Measurements from ENCODE around the gene PANX2. TPM values are rescaled to one million over a fixed set of nuclear protein-coding genes. Genes with fewer than 3 reads are reported as not detected.

Gene PANX2
- total RNA-seq, 1 donor, result under 0.01 TPM

GRCh38 chr22:50218996-50219727 is 48.6 kb downstream of the PANX2 start:
- Histone ChIP-seq H3K36me3 (ENCODE audit: insufficient read depth, low read length) (peaks cover 64% of the 10 kb centered on the region), H4K20me1 (ENCODE audit: insufficient read depth, low read length) (peaks cover 20% of the 10 kb centered on the region), H2AFZ (ENCODE audit: low read length) (no peak overlapping the region)

DNA sequence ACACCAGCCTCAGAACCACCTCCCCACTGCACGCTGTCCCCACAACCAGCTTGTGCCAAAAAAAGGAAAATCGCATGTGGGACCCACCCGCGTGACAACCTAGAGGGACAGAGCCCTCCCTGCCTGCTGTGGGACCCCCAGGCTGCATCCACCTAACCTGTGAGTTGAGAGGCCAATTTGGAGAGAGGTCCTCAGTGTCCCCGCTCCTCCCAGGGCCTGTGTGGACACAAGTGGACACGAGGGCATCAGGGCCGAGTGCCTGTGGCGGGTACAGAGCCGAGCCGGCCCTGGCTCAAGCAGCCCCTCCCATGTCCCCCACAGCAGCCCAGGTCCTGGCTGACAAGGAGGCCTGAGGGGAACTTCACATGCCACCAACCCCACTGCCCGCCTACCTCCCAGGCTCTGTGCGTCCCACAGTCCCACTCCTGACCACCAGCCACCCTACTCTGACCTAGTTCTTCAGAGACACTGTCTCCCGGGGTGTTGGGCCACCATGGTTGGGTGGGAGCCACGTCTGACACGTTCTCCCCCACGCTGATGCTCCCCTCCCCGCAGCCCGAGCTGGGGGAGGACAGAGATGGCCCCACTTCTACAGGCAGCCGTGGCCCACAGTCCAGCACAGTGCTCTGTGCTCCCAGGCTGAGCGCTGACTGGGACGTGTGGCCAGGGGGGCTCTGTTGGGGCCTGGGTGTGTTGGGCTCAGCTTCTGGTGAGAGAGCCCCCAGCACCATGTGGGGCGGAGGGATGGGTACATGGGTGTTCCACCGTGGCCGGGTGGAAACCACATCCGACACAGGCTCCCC is 49.5 kb downstream of the PANX2 start:
- no peak overlapping the region for H3K4me2 ChIP-seq (ENCODE audit: insufficient read depth, low read length)
- H3K27me3 ChIP-seq (ENCODE audit: insufficient read depth, low read length), result no peaks in the 10 kb centered on the region
- no peaks in the 10 kb centered on the region for H3K9me3 ChIP-seq (ENCODE audit: low read depth, low read length)
- peaks cover 62% of the 10 kb centered on the region for H3K36me3 ChIP-seq (ENCODE audit: insufficient read depth, low read length)
- no peak overlapping the region for H3K27ac ChIP-seq (ENCODE audit: low read depth, low read length)
- H3K4me3 ChIP-seq (ENCODE audit: insufficient read depth, low read length), result no peak overlapping the region
- peaks cover 4% of the 10 kb centered on the region for H3K79me2 ChIP-seq (ENCODE audit: insufficient read depth, low read length)
- peak; percentile 77 for DNase-seq (ENCODE audit: insufficient read length, low spot score, missing footprints)
- H3K4me1 ChIP-seq (ENCODE audit: insufficient read depth, low read length), result no peaks in the 10 kb centered on the region
- H4K20me1 ChIP-seq (ENCODE audit: insufficient read depth, low read length), result peaks cover 17% of the 10 kb centered on the region
- TF ChIP-seq CTCF (IDR thresholded peaks at IDR 0.05; ENCODE audit: extremely low read depth, low read depth, low read length), result no peak
- H2AFZ ChIP-seq (ENCODE audit: low read length), result no peak overlapping the region

More at GRCh38 chr22:50218996-50219727, 48.6 kb downstream of the PANX2 start:
- Histone ChIP-seq H3K79me2 (ENCODE audit: insufficient read depth, low read length) (peaks cover 10% of the 10 kb centered on the region), H3K4me2 (ENCODE audit: insufficient read depth, low read length) (no peak overlapping the region), H3K27me3 (ENCODE audit: insufficient read depth, low read length) (no peaks in the 10 kb centered on the region), H3K9me3 (ENCODE audit: low read depth, low read length) (no peaks in the 10 kb centered on the region), H3K27ac (ENCODE audit: low read depth, low read length) (no peak overlapping the region), H3K4me1 (ENCODE audit: insufficient read depth, low read length) (no peaks in the 10 kb centered on the region), H3K4me3 (ENCODE audit: insufficient read depth, low read length) (no peak overlapping the region)
- TF ChIP-seq CTCF (IDR thresholded peaks at IDR 0.05; ENCODE audit: extremely low read depth, low read depth, low read length), result no peak
- DNase-seq (ENCODE audit: insufficient read length, low spot score, missing footprints), result peak; percentile 96

DNA sequence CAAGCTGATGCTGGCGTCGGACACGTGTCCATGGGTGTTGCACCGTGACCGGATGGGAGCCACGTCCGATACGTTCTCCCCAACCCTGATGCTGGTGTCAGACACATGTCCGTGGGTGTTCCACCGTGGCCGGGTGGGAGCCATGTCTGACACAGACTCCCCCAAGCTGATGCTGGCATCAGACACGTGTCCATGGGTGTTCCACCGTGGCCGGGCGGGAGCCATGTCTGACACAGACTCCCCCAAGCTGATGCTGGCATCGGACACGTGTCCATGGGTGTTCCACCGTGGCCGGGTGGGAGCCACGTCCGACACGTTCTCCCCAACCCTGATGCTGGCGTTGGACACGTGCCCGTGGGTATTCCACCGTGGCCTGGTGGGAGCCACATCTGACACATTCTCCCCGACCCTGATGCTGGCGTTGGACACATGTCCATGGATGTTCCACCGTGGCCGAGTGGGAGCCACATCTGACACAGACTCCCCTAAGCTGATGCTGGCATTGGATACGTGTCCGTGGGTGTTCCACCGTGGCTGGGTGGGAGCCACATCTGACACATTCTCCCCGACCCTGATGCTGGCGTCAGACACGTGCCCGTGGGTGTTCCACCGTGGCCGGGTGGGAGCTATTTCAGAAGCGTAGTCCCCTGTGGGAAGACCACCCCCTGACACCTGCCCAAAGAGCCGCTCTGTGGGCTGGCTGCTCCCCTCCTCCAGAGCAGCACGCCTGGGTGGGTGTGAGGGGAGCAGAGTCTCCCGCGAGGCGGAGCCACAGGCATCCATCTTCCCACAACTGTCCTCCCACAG is 50.3 kb downstream of the PANX2 start:
- H4K20me1 ChIP-seq (ENCODE audit: insufficient read depth, low read length), result peaks cover 10% of the 10 kb centered on the region
- DNase-seq (ENCODE audit: insufficient read length, low spot score, missing footprints), result peak; percentile 49
- H3K27me3 ChIP-seq (ENCODE audit: insufficient read depth, low read length), result no peaks in the 10 kb centered on the region
- H3K27ac ChIP-seq (ENCODE audit: low read depth, low read length), result no peak overlapping the region
- no peak for TF ChIP-seq CTCF (IDR thresholded peaks at IDR 0.05; ENCODE audit: extremely low read depth, low read depth, low read length)
- H3K79me2 ChIP-seq (ENCODE audit: insufficient read depth, low read length), result no peaks in the 10 kb centered on the region
- peaks cover 60% of the 10 kb centered on the region for H3K36me3 ChIP-seq (ENCODE audit: insufficient read depth, low read length)
- H3K9me3 ChIP-seq (ENCODE audit: low read depth, low read length), result no peaks in the 10 kb centered on the region
- H3K4me1 ChIP-seq (ENCODE audit: insufficient read depth, low read length), result no peaks in the 10 kb centered on the region
- no peak overlapping the region for H3K4me3 ChIP-seq (ENCODE audit: insufficient read depth, low read length)
- H3K4me2 ChIP-seq (ENCODE audit: insufficient read depth, low read length), result no peak overlapping the region
- no peak overlapping the region for H2AFZ ChIP-seq (ENCODE audit: low read length)
